HL-60 (cell line): ENCODE measurements around the gene CASS4.

Experiments used
- GABPA ChIP-seq: IDR thresholded peaks from 2 replicates; pipeline ENCODE4 v1.6.1; 2012; ENCODE audit warnings: low read depth
- TF ChIP-seq, protein P1 (sequence below): IDR thresholded peaks from one replicate; pipeline ENCODE4 v1.5.1; 2011; ENCODE audit warnings: low read length, control low read depth, inconsistent platforms; ENCODE audit not compliant: insufficient read depth

DNA sequence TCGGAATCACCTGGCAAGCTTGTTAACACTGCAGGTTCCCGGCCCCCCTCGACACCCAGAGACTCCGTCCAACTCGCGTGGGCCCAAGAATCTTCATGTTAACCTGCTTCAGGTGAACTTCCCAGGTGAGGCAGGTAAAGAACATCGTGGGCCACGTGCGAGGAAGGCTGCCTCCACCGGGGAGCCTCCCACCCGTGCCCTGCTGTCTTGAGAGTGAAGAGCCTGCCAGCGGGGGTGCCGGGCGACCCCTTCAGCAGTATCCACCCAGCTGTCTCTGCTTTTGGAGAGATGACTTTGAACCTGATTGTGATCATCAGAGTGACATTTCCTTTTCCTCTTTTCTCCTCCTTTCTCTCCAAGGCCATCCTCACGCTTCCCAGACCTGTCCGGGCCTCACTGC is 33.5 kb downstream of the CASS4 start:
- TF ChIP-seq, protein P1, sequence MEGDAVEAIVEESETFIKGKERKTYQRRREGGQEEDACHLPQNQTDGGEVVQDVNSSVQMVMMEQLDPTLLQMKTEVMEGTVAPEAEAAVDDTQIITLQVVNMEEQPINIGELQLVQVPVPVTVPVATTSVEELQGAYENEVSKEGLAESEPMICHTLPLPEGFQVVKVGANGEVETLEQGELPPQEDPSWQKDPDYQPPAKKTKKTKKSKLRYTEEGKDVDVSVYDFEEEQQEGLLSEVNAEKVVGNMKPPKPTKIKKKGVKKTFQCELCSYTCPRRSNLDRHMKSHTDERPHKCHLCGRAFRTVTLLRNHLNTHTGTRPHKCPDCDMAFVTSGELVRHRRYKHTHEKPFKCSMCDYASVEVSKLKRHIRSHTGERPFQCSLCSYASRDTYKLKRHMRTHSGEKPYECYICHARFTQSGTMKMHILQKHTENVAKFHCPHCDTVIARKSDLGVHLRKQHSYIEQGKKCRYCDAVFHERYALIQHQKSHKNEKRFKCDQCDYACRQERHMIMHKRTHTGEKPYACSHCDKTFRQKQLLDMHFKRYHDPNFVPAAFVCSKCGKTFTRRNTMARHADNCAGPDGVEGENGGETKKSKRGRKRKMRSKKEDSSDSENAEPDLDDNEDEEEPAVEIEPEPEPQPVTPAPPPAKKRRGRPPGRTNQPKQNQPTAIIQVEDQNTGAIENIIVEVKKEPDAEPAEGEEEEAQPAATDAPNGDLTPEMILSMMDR, result no peak
- TF ChIP-seq GABPA, result no peak
